ENCODE data around the gene MYO1D.

The MYO1D gene

GRCh38 chr17:32625971-32626370 is 251.0 kb downstream of the MYO1D start:
- DNase-seq (ENCODE audit: low spot score): no peak

GRCh38 chr17:32623196-32623595 is 253.7 kb downstream of the MYO1D start:
- no peak for DNase-seq (ENCODE audit: low spot score)

GRCh38 chr17:32622540-32622939 is 254.4 kb downstream of the MYO1D start:
- DNase-seq (ENCODE audit: low spot score): no peak

DNA sequence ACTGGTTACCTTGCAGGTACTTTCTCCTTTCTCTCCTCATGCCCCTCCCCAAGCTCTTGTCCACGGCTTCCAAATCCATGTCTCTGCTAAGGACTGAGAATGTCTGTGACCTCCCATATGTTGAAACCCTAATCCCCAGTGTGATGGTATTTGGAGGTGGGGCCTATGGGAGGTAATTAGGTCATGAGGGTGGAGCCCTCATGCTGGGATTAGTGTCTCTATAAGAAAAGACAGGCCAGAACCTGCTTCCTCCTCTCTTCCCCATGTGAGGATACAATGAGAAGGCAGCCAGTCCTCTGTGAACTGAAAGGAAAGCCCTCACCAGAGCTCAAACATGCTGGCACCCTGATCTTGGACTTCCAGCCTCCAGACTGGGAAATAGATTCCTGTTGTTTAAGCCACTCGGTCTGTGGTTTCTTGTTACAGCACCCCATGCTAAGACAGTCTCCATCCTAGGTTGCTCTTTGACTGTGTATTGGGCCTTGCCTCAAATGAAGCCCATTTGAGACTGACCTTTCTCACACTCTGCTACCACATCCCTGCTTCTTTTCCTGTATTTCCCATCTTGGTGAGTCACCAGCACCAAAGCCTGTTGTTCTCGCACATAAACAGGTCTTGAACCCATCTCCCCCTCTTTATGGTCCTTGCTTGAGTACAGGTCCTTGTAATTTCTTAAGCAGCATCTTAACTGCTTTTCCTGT is 255.2 kb downstream of the MYO1D start:
- DNase-seq (ENCODE audit: low spot score): no peak

- DNase-seq (ENCODE audit: low spot score): no peak
Observed at GRCh38 chr17:32615326-32615725, 261.6 kb downstream of the MYO1D start.

DNA sequence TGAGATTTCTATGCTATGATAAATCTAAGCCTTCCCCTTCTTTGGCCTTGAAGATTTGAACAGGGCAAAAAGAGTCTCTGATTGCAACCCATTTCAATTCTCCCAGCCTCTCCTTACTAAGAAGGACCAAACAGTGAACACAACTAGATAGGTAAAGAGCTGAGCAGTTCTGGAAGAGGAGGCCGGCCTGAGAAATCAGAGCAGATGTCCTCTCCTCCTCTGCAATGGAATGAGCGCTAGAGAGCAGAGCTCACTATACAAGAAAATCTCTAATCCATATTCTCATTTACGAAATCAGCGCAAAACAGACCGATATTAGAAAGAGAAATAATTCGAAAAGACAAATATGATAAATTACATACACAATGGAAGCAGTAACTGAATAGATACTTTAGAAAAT is 266.0 kb downstream of the MYO1D start:
- no peak for DNase-seq (ENCODE audit: low spot score)

- DNase-seq (ENCODE audit: low spot score): no peak
Observed at GRCh38 chr17:32609884-32610650, 266.9 kb downstream of the MYO1D start.

DNA sequence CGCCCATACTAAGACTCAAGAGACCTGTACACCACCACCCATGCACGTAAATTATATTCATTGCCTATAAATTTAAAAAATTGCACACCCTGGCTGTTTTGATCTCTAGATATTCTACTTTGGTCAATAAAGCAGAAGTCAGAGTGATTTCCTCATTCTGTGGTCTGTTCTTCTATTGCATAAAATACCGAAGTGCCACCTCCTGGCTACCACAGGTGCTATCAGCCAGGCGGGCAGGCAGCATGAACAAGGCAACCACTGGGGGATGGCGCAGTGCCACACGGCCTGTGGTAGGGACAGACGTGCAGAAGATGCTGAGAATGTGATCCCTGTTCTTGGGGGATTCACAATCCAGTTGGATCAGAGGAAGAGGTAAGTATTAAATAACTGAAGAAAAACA is 267.8 kb downstream of the MYO1D start:
- DNase-seq (ENCODE audit: low spot score): peak; percentile 30

- no peak for DNase-seq (ENCODE audit: low spot score)
Observed at GRCh38 chr17:32608267-32608666, 268.7 kb downstream of the MYO1D start.

DNA sequence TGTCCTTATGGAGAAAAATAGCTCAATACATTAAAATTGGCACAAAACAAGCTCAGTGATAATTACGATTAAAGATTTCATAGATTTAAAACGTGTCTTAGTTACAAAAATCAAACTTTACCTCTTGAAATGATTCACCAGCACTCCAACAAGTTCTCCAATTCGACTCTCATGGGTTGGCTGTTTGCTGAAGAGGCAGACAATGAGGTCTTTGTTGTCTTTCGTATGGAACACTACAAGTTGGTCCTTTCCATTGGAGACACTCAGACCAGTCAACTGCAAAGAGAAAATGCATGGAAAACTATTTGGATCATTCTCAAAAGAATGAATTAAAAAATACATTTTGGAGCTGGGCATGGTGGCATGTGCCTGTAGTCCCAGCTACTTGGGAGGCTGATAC is 272.0 kb downstream of the MYO1D start:
- no peak for DNase-seq (ENCODE audit: low spot score)

DNA sequence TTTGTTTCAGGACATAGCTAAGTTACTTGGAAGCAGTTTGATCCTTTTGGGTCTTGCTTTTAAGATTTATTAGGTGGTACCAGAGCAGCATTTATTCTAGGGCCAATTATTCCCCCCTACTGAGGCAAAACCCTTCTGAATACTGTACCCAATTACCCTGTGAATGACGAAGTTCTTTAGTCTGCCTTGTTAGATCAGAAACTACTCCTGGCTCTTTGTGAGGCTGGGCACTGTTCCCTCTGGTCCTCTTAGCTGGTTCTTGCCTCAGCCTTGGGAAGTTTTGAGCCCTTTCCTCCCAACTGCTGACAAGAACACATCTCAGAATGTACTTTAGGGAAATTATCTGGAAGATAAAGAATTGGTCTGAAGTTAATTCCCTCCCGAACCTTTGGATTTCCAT is 274.5 kb downstream of the MYO1D start:
- DNase-seq (ENCODE audit: low spot score): no peak

DNA sequence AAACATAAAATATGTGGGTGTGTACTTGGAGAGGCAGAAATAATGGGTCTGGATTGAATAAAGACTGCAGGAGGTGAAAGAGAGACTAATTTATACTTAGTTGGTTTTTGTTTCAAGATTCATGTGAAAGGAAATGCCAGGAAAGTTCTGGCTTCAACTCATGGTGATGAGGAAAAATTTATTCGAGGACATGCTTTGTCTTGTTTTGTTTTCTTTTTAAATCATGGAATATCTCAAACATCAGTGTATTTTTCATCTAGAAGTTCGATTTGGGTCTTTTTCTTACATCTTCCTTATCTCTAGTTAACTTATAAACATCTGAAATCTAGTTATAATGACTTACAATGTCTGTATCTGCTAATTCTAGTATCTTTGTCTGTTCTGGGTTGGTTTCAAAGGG is 275.1 kb downstream of the MYO1D start:
- no peak for DNase-seq (ENCODE audit: low spot score)

GRCh38 chr17:32596628-32597027 is 280.3 kb downstream of the MYO1D start:
- no peak for DNase-seq (ENCODE audit: low spot score)

DNA sequence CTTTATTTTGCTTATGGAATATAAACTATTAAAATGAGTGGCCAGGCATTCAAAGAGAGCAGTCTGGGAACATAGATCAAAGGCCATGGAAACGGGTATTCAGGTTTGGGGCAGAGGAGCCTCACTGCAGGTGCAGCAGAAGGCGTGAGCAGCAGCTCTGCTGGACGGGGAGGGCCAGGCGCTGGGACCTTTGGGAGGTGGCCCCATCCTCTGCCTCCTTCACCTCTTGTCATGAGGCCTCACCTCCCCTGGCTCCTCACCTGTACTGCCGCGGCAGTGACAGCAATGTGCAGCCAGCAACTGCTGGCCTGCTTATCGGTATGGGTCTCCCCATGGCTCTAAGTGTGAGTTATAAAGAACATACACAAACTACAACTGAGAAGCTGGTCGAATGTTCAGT is 280.7 kb downstream of the MYO1D start:
- DNase-seq (ENCODE audit: low spot score): no peak

- DNase-seq (ENCODE audit: low spot score): no peak
Observed at GRCh38 chr17:32593003-32593402, 283.9 kb downstream of the MYO1D start.

DNA sequence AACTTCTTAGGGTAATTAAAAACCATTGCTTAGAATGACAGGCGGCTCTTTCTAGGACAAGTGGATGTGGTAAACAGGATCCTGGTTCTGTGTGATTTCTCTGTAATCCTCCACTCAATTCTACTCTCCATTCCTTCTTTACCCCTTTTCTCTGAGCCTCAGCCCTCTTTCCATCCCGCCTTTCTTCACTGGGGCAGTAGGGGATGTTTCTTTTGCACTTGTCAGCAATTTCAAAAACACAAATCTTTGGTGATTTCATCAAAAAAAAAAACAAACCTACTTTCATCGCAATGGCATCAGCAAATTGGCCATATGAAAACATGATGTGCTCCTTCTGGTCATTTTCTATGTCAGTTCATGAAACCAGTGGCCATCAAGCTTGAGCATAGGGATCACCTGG is 285.5 kb downstream of the MYO1D start:
- no peak for DNase-seq (ENCODE audit: low spot score)

- DNase-seq (ENCODE audit: low spot score): no peak
Observed at GRCh38 chr17:32590974-32591373, 285.9 kb downstream of the MYO1D start.

GRCh38 chr17:32588982-32589381 is 287.9 kb downstream of the MYO1D start:
- DNase-seq (ENCODE audit: low spot score): no peak

GRCh38 chr17:32588135-32588534 is 288.8 kb downstream of the MYO1D start:
- no peak for DNase-seq (ENCODE audit: low spot score)

DNA sequence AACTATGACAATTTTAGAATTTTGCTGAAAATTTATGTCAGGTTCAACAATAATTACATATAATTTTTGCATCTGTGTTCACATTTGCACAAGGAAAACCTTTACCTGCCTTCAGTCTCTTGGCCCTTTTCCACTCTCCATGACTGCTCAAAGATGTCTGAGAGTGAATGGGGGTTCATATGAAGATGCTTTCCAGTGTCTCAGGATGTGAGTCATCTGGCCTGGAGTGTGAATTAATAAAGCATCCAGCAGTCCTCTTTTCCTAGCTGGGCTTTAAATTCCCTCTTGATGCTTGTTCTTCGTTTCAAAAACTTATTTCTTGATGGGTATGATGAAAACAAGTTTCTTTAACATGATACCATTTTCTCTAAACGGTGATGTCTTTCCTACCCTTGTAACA is 290.3 kb downstream of the MYO1D start:
- DNase-seq (ENCODE audit: low spot score): no peak

DNA sequence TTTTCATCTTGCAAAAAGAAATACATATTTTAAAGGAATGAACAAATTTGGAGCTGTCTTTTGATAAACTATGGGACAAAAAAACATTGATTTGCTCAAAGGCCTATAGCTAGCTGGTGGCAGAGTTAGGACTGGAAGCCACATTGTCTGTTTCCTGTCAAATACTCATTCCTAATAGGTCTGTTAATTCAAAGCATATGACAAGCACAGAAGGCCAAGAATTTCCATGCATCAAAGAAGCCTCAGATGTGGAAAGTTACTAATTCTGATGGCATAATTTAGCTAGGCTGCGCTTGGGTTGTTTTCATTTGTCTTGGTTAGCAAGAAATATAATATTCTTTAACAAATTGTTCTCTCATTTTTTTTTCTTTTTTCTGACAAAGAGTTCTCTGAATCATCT is 292.1 kb downstream of the MYO1D start:
- DNase-seq (ENCODE audit: low spot score): no peak

- DNase-seq (ENCODE audit: low spot score): no peak
Observed at GRCh38 chr17:32583053-32583452, 293.9 kb downstream of the MYO1D start.

DNA sequence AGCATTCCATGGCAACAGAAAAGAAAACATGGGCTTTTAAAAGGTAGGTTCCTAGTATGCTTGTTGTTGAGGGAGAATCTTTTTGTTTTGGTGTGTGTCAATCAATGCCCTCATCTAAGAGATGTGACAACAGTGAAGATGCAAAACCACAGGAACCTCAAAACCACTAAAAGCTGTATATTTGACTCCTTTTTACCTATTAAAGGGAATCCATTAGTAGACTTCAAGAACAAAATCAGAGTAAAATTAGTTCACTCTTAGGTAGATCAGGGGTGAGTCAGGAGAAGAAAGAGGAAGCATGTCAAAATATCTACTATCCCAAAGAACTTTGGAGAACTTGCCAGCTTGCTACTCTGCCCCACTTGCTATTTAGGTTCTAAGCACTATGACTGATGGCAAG is 301.1 kb downstream of the MYO1D start:
- DNase-seq (ENCODE audit: low spot score): no peak

GRCh38 chr17:32570081-32570396 is 306.9 kb downstream of the MYO1D start:
- DNase-seq (ENCODE audit: low spot score): no peak
